ENCODE data around the gene GNB1L.

DNA sequence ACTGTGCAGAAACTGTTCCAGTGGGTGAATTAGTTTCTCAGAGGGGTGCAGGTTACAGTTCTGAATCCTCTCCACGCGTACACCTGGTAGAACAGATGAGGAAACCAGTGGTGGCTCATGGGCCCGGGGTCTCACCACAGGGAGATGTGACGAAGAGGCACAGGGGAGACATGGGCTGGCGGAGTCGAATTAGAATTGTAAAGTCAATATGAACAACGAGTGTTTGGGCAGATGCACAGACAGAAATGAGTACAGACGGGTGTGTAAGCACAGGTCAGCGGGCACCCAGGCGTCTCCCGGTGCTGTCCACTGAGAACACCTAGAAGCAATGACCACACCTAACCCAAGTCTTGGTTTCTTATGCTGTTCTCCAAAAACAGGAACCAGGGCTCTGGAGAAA lies 41.8 kb downstream of the GNB1L start:
- no peak for TF ChIP-seq EZH2phosphoT487 (IDR thresholded peaks at IDR 0.05; ENCODE audit: low read length)
- TF ChIP-seq, protein P1, sequence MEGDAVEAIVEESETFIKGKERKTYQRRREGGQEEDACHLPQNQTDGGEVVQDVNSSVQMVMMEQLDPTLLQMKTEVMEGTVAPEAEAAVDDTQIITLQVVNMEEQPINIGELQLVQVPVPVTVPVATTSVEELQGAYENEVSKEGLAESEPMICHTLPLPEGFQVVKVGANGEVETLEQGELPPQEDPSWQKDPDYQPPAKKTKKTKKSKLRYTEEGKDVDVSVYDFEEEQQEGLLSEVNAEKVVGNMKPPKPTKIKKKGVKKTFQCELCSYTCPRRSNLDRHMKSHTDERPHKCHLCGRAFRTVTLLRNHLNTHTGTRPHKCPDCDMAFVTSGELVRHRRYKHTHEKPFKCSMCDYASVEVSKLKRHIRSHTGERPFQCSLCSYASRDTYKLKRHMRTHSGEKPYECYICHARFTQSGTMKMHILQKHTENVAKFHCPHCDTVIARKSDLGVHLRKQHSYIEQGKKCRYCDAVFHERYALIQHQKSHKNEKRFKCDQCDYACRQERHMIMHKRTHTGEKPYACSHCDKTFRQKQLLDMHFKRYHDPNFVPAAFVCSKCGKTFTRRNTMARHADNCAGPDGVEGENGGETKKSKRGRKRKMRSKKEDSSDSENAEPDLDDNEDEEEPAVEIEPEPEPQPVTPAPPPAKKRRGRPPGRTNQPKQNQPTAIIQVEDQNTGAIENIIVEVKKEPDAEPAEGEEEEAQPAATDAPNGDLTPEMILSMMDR (IDR thresholded peaks at IDR 0.05; ENCODE audit: low read length): no peak
- no peak for TF ChIP-seq EZH2 (optimal IDR thresholded peaks at IDR 0.05; ENCODE audit: low read depth, low read length)
